IPS DF 6.9 (cell line): ENCODE measurements around the gene SOHLH1.

Experiments used
- DNase-seq: peaks from one replicate; pipeline ENCODE4 v3.0.0-alpha.2; 2013; ENCODE audit warnings: low read depth, low spot score
- H3K27ac ChIP-seq: one replicate; pipeline ENCODE4 v1.5.1; 2013; ENCODE audit warnings: low read length, control low read depth
- H3K27me3 ChIP-seq: 2 replicates; pipeline ENCODE4 v1.6.1; 2013; ENCODE audit warnings: mild to moderate bottlenecking, low read length; ENCODE audit not compliant: control insufficient read depth, insufficient read depth
- H3K36me3 ChIP-seq: 2 replicates; pipeline ENCODE4 v1.6.1; 2013; ENCODE audit warnings: low read length; ENCODE audit not compliant: control insufficient read depth, insufficient read depth
- H3K4me1 ChIP-seq: 2 replicates; pipeline ENCODE4 v1.6.1; 2013; ENCODE audit warnings: low read length; ENCODE audit not compliant: control insufficient read depth, insufficient read depth
- H3K4me3 ChIP-seq: 2 replicates; pipeline ENCODE4 v1.5.1; 2013; ENCODE audit warnings: mild to moderate bottlenecking, low read length
- H3K9me3 ChIP-seq: 2 replicates; pipeline ENCODE4 v1.6.1; 2013; ENCODE audit warnings: low read length, inconsistent platforms; ENCODE audit not compliant: control insufficient read depth, insufficient read depth
- WGBS: extraction: QIAGEN DNeasy Blood & Tissue Kit; methylation state at CpG from one replicate; pipeline ENCODE4 v1.1.7; 2013; ENCODE audit warnings: mixed read lengths, missing lambda C conversion rate; ENCODE audit not compliant: insufficient read length, insufficient coverage; 5-methylcytosine and 5-hydroxymethylcytosine counted together

The SOHLH1 gene

DNA sequence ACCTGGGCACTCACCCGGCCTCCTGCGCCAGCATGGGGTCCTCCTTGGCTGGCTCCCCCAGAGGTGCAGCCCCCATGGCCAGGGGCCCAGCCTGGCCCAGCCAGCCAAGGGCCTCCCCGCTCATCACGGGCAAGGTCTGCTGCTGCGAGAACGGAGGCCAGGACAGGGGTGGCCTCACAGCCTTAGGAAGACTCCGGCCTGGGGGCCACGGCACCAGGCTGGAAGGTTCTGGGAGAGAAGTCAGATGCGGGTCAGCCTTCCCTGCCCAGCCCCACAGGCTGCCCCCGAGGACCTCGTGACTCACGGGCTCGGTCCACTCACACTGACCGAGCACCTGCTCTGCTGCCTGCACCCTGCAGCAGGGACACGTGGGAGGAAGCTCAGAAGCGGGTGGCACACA is 4.2 kb downstream of the SOHLH1 start:
- H3K4me3 ChIP-seq, result no peak overlapping the region
- no peaks in the 10 kb centered on the region; the same call in 1 of the 2 replicates for H3K4me1 ChIP-seq
- no peak for DNase-seq
- no peaks in the 10 kb centered on the region for H3K9me3 ChIP-seq
- H3K27ac ChIP-seq, result no peak overlapping the region
- no CpG with 5 or more reads among the region's 16 CpGs for WGBS
- H3K27me3 ChIP-seq, result no peaks in the 10 kb centered on the region
- H3K36me3 ChIP-seq, result no peaks in the 10 kb centered on the region

DNA sequence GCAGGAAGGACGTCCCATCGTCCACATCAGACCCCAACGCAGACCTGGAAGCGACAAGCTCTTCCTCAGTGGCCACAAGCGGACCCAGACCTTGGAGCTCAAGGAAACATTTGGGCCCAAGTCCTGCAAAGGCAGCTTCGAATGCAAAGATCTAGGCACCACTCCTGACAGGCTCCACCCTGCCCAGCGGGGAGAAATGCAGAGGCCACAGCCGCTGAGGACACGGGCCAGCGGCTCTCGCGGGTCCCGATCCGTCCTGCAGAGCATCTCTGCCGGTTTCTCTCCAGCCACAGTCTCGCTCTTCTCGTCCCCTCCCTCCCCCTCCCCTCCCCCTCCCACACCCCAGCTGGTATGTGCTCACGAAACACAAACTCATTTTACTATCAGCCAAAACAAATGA is 4.9 kb downstream of the SOHLH1 start:
- H3K27ac ChIP-seq, result no peak overlapping the region
- H3K27me3 ChIP-seq, result no peaks in the 10 kb centered on the region
- no peak overlapping the region for H3K4me3 ChIP-seq
- no peaks in the 10 kb centered on the region for H3K36me3 ChIP-seq
- H3K4me1 ChIP-seq, result no peaks in the 10 kb centered on the region; the same call in 1 of the 2 replicates
- no peak for DNase-seq
- WGBS, result no CpG with 5 or more reads among the region's 18 CpGs
- H3K9me3 ChIP-seq, result no peaks in the 10 kb centered on the region

GRCh38 chr9:135693771-135694170 is 5.5 kb downstream of the SOHLH1 start:
- WGBS, result no CpG with 5 or more reads among the region's 11 CpGs
- DNase-seq, result no peak

GRCh38 chr9:135693265-135693664 is 6.0 kb downstream of the SOHLH1 start:
- WGBS, result no CpG with 5 or more reads among the region's 16 CpGs
- Histone ChIP-seq H3K27ac (no peak overlapping the region), H3K4me1 (no peaks in the 10 kb centered on the region; the same call in 1 of the 2 replicates), H3K9me3 (no peaks in the 10 kb centered on the region), H3K27me3 (no peaks in the 10 kb centered on the region), H3K36me3 (no peaks in the 10 kb centered on the region), H3K4me3 (no peak overlapping the region)
- DNase-seq, result no peak

More at GRCh38 chr9:135693771-135694170, 5.5 kb downstream of the SOHLH1 start:
- Histone ChIP-seq H3K27me3 (no peaks in the 10 kb centered on the region), H3K4me3 (no peak overlapping the region), H3K9me3 (no peaks in the 10 kb centered on the region), H3K4me1 (no peaks in the 10 kb centered on the region; the same call in 1 of the 2 replicates), H3K27ac (no peak overlapping the region), H3K36me3 (no peaks in the 10 kb centered on the region)

GRCh38 chr9:135692410-135692809 is 6.9 kb downstream of the SOHLH1 start:
- Histone ChIP-seq H3K36me3 (no peaks in the 10 kb centered on the region), H3K27me3 (no peaks in the 10 kb centered on the region), H3K4me1 (no peaks in the 10 kb centered on the region; the same call in 1 of the 2 replicates), H3K4me3 (no peak overlapping the region), H3K9me3 (no peaks in the 10 kb centered on the region), H3K27ac (no peak overlapping the region)
- DNase-seq, result no peak
- no CpG with 5 or more reads among the region's 11 CpGs for WGBS

- Histone ChIP-seq H3K27ac (no peak overlapping the region), H3K36me3 (no peaks in the 10 kb centered on the region), H3K27me3 (no peaks in the 10 kb centered on the region), H3K4me3 (no peak overlapping the region), H3K9me3 (no peaks in the 10 kb centered on the region), H3K4me1 (no peaks in the 10 kb centered on the region; the same call in 1 of the 2 replicates)
- no peak for DNase-seq
- no CpG with 5 or more reads among the region's 19 CpGs for WGBS
Observed at GRCh38 chr9:135690836-135691570, 8.3 kb downstream of the SOHLH1 start.

- Histone ChIP-seq H3K4me3 (no peak overlapping the region), H3K36me3 (no peaks in the 10 kb centered on the region), H3K4me1 (no peaks in the 10 kb centered on the region), H3K27me3 (no peaks in the 10 kb centered on the region), H3K27ac (no peak overlapping the region), H3K9me3 (no peaks in the 10 kb centered on the region)
- WGBS, result no CpG with 5 or more reads among the region's 10 CpGs
- DNase-seq, result no peak
Observed at GRCh38 chr9:135689011-135689410, 10.3 kb downstream of the SOHLH1 start.

DNA sequence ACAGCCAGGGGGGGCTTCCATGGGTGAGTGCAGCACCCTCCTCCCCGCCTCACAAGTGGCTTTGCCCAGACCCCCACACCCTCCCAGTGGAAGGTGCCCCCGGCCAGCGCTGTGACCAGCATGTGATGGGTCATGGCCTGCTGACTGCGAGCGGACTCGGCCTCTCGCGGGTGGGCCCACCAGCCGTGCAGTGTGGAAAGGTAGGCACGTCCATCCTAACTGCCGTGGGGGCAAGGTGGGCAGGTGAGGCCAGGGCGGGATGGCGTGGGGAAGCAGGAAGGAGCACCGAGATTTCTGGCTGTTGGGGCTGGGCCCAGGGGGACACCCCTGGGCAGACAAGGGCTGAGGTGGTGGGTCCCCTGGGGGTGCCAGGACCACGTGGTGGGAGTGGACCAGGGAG is 12.1 kb downstream of the SOHLH1 start:
- no CpG with 5 or more reads among the region's 15 CpGs for WGBS
- Histone ChIP-seq H3K4me1 (0 out of 2 replicates have a peak, but pooled peaks cover under 1% of the 10 kb centered on the region), H3K27ac (no peak overlapping the region), H3K4me3 (no peak overlapping the region), H3K9me3 (no peaks in the 10 kb centered on the region), H3K27me3 (no peaks in the 10 kb centered on the region), H3K36me3 (no peaks in the 10 kb centered on the region)
- no peak for DNase-seq

GRCh38 chr9:135684691-135685090 is 14.6 kb downstream of the SOHLH1 start:
- Histone ChIP-seq H3K4me3 (no peak overlapping the region), H3K9me3 (no peaks in the 10 kb centered on the region), H3K36me3 (no peaks in the 10 kb centered on the region), H3K27ac (no peak overlapping the region), H3K27me3 (no peaks in the 10 kb centered on the region), H3K4me1 (0 out of 2 replicates have a peak, but pooled peaks cover 2% of the 10 kb centered on the region)
- no CpG with 5 or more reads among the region's 17 CpGs for WGBS
- DNase-seq, result no peak

GRCh38 chr9:135683401-135684034 is 15.8 kb downstream of the SOHLH1 start:
- H3K9me3 ChIP-seq, result no peaks in the 10 kb centered on the region
- H3K4me3 ChIP-seq, result no peak overlapping the region
- no CpG with 5 or more reads among the region's 15 CpGs for WGBS
- no peak for DNase-seq
- no peak overlapping the region for H3K27ac ChIP-seq
- peaks cover 2% of the 10 kb centered on the region; the same call in 1 of the 2 replicates for H3K4me1 ChIP-seq
- no peaks in the 10 kb centered on the region for H3K36me3 ChIP-seq
- no peaks in the 10 kb centered on the region for H3K27me3 ChIP-seq
